ENCODE data around the gene TCERG1L.

The TCERG1L gene

GRCh38 chr10:131222986-131223385, 88.5 kb downstream of the TCERG1L start:
- DNase-seq, result no peak

- no peak for DNase-seq
These were observed 89.8 kb downstream of the TCERG1L start for GRCh38 chr10:131221632-131222277.

GRCh38 chr10:131220601-131221171, 90.8 kb downstream of the TCERG1L start:
- DNase-seq, result no peak

GRCh38 chr10:131219955-131220489, 91.5 kb downstream of the TCERG1L start:
- DNase-seq, result no peak

GRCh38 chr10:131219584-131219886, 92.0 kb downstream of the TCERG1L start:
- no peak for DNase-seq

GRCh38 chr10:131218811-131219583, 92.5 kb downstream of the TCERG1L start:
- DNase-seq, result no peak

GRCh38 chr10:131216681-131217230, 94.8 kb downstream of the TCERG1L start:
- no peak for DNase-seq

GRCh38 chr10:131215776-131216175, 95.7 kb downstream of the TCERG1L start:
- no peak for DNase-seq

GRCh38 chr10:131214521-131215244, 96.8 kb downstream of the TCERG1L start:
- DNase-seq, result no peak

GRCh38 chr10:131213741-131214505, 97.6 kb downstream of the TCERG1L start:
- DNase-seq, result no peak

- DNase-seq, result no peak
These were observed 98.7 kb downstream of the TCERG1L start for GRCh38 chr10:131212763-131213325.

GRCh38 chr10:131211965-131212619, 99.4 kb downstream of the TCERG1L start:
- DNase-seq, result no peak

- no peak for DNase-seq
These were observed 100.0 kb downstream of the TCERG1L start for GRCh38 chr10:131211559-131211958.

GRCh38 chr10:131211146-131211545, 100.4 kb downstream of the TCERG1L start:
- no peak for DNase-seq

GRCh38 chr10:131210181-131210580, 101.3 kb downstream of the TCERG1L start:
- no peak for DNase-seq

GRCh38 chr10:131207584-131208532, 103.7 kb downstream of the TCERG1L start:
- no peak for DNase-seq

GRCh38 chr10:131207176-131207575, 104.3 kb downstream of the TCERG1L start:
- DNase-seq, result no peak

GRCh38 chr10:131206111-131206995, 105.2 kb downstream of the TCERG1L start:
- no peak for DNase-seq

- no peak for DNase-seq
These were observed 106.0 kb downstream of the TCERG1L start for GRCh38 chr10:131205556-131205955.

Measured in NCI-H2081 (cell line).